CD4-positive, alpha-beta T cell (primary cell): Measurements from ENCODE around the gene ZNF133. TPM values are rescaled to one million over a fixed set of nuclear protein-coding genes. Genes with fewer than 3 reads are reported as not detected.
"Not testable (repeated sequence)": the region's sequence is repeated elsewhere in the genome, so short reads cannot be mapped to it uniquely, and the experiment has no call there.

Experiments
- ATAC-seq: fragments of 200-7000 bp; cut with Tn5 transposase; one replicate; pipeline ENCODE4 v1.10.0; 2022; ENCODE audit warnings: mild to moderate bottlenecking; ENCODE audit not compliant: poor library complexity
- CTCF ChIA-PET: fragments of 350-600 bp; sonication (Branson Sonifier 250); formaldehyde crosslinking; loops from one replicate; lab custom pipeline; 2021; ENCODE audit warnings: antibody characterized with exemption, inconsistent platforms; lab: Charles Lee
- POLR2A ChIA-PET: fragments of 350-600 bp; sonication (Branson Sonifier 250); formaldehyde crosslinking; loops from one replicate; lab custom pipeline; 2021; ENCODE audit warnings: antibody characterized with exemption, inconsistent platforms; lab: Charles Lee
- DNase-seq, 14 experiments: peaks; one replicate each; pipeline ENCODE4 v3.0.0-alpha.2; 2013 to 2020; ENCODE audit warnings: mixed read lengths in 2 of 14
- H3K27ac ChIP-seq, 2 donors: one replicate each; pipeline versions ENCODE4 v1.5.1 to v1.7.0; 2013; ENCODE audit warnings: low read length in 2 of 2, low read depth in 1 of 2, mild to moderate bottlenecking in 1 of 2
- H3K27me3 ChIP-seq, 2 experiments: 1 replicate in 1 of 2; 2 replicates in 1 of 2; pipeline versions ENCODE4 v1.6.1 to v1.7.0; 2013; ENCODE audit warnings: low read length in 2 of 2, control low read depth in 1 of 2, mild to moderate bottlenecking in 1 of 2, moderate library complexity in 1 of 2; ENCODE audit not compliant: insufficient read depth in 2 of 2, control insufficient read depth in 1 of 2
- H3K36me3 ChIP-seq: one replicate; pipeline ENCODE4 v1.6.1; 2013; ENCODE audit warnings: low read length, control low read depth; ENCODE audit not compliant: insufficient read depth
- H3K4me1 ChIP-seq: one replicate; pipeline ENCODE4 v1.6.1; 2013; ENCODE audit warnings: low read length, control low read depth; ENCODE audit not compliant: insufficient read depth
- H3K4me3 ChIP-seq: one replicate; pipeline ENCODE4 v1.5.1; 2013; ENCODE audit warnings: mild to moderate bottlenecking, low read length, moderate library complexity
- H3K9me3 ChIP-seq, 2 experiments: 1 replicate in 1 of 2; 2 replicates in 1 of 2; pipeline versions ENCODE4 v1.6.1 to v1.7.0; 2013; ENCODE audit warnings: low read length in 2 of 2, mild to moderate bottlenecking in 2 of 2, control low read depth in 1 of 2, moderate library complexity in 1 of 2; ENCODE audit not compliant: control insufficient read depth in 1 of 2, insufficient read depth in 1 of 2
- H3K27ac Mint-ChIP-seq: one replicate; pipeline ENCODE4 v1.8.0; 2020; ENCODE audit warnings: mixed read lengths
- H3K27me3 Mint-ChIP-seq: one replicate; pipeline ENCODE4 v1.8.0; 2021; ENCODE audit warnings: mixed read lengths
- H3K36me3 Mint-ChIP-seq: one replicate; pipeline ENCODE4 v1.8.0; 2021; ENCODE audit warnings: low read depth, mixed read lengths
- H3K4me1 Mint-ChIP-seq: one replicate; pipeline ENCODE4 v1.8.0; 2021; ENCODE audit warnings: low read depth, mixed read lengths
- H3K4me3 Mint-ChIP-seq: one replicate; pipeline ENCODE4 v1.8.0; 2020; ENCODE audit warnings: mild to moderate bottlenecking, mixed read lengths
- H3K9me3 Mint-ChIP-seq: one replicate; pipeline ENCODE4 v1.8.0; 2020; ENCODE audit warnings: mixed read lengths
- intact Hi-C, 2 experiments: fragments of 100-400 bp; cut with DNase I in 1 of 2; cut with micrococcal nuclease in 1 of 2; formaldehyde crosslinking; loops; one replicate each; pipeline versions ENCODE4 v1.15.1 to v1.9.0; 2023 to 2025; cut with DNase I, micrococcal nuclease
- polyA plus RNA-seq, 2 donors: library from polyadenylated mRNA; unstranded; fragments of 120-200 nt; gene quantifications; one replicate each; pipeline ENCODE4 v1.2.1, GENCODE V29; 2013
- total RNA-seq, 174 experiments: library from RNA in 2 of 174; stranded (reverse) in 2 of 174; gene quantifications; one replicate each; pipeline ENCODE4 v1.2.3 and lab custom pipeline; 2021 to 2026
- TF ChIP-seq, protein P1 (sequence below): fragments of 200-600 bp; IDR thresholded peaks from one replicate; pipeline ENCODE4 v1.8.0; 2022; ENCODE audit warnings: antibody characterized with exemption, mild to moderate bottlenecking

The ZNF133 gene
- total RNA-seq, result 1 to 10 TPM; 3.3 to 4.1 TPM
- 9.2 TPM for polyA plus RNA-seq (2013, experiment 1 of 2)
- 10.6 TPM for polyA plus RNA-seq (2013, experiment 2 of 2)
- total RNA-seq (lab: John Stamatoyannopoulos, UW), result 3.4 to 28.2 (median 14.1) reads per million in 172 experiments

DNA sequence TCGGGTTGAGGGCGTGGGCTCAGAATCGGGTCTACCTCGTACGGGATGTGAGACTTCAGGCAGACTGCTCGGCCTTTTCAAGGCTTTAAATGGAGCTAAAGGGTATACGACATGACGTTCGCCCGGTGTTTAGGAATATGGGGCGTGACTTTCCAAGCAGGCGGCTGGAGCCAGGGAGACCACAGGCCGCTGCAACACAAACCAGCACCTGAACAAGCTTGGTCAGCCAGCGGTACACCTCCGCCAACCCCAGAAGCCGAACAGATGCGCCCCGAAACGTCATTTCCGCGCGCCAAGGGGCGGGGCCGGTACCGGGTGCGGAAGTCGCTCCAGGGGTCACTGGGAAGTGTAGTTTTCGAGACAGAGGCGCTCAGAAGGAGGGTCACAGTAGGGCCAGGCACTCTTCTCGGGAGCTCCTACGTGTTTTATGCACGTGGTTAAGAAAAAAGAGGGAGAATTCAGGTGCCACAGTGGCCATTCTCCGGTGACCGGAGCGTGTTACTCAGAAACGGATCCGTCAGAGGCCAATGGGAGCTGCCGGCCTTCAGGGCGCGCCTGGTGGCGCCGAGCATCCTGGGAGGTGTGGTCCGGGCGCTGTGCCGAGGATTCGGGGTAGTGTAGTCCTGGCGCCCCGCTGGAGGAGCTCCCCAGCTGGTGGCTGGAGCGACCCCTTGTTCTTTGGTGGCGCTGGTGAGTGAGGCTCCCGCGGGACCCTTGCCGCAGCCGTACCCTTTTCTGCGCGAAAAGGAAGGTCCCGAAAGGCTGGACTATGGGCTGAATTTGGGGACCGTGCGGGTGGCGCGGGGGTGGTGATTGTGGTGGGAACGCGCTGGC is at the start of gene ZNF133:
Gene ZNF133 (plus strand): TSS at position 613 of the 834 bp plus-strand sequence. CDS start 17,160 bp downstream, outside the sequence.
- Histone ChIP-seq H3K27me3 (peaks cover 8 to 17% of the 10 kb centered on the region in 2 experiments), H3K4me3 (peak within 1 kb of the TSS; percentile 90), H3K4me1 (peaks cover 23% of the 10 kb centered on the region), H3K27ac (peak within 1 kb of the TSS; percentile 95 to 98), H3K9me3 (peaks cover 0 to 19% of the 10 kb centered on the region in 2 experiments), H3K36me3 (peaks cover 10% of the 10 kb centered on the region)
- intact Hi-C loops, result loop anchor here (1.0 to 10.0 kb wide), 16 partner anchors 147 to 1767 kb away; partner anchors contain the start of genes DZANK1 (in 2 of the 2), POLR3F (in 2 of the 2), SEC23B (in 2 of the 2) and SMIM26 (in 2 of the 2)
- ATAC-seq (peak; percentile 91), DNase-seq (peak; percentile 90 to 99 (median 97))
- ChIA-PET POLR2A (interaction anchor here (0.5 to 2.7 kb wide), 24 partner anchors 9 to 1765 kb away, joined by 3 to 52 read pairs (median 4); partner anchors contain the start of genes CFAP61, CRNKL1, DSTN and DZANK1), CTCF (interaction anchor here (0.7 to 1.6 kb wide), 3 partner anchors 148 to 606 kb away, joined by 3 to 9 read pairs (median 3); partner anchors contain the start of genes KAT14, PET117 and RRBP1)
- Mint-ChIP-seq H3K4me3 (peak within 1 kb of the TSS; percentile 96), H3K36me3 (peaks cover 60% of the 10 kb centered on the region), H3K27me3 (peaks cover 23% of the 10 kb centered on the region), H3K9me3 (peaks cover 10% of the 10 kb centered on the region), H3K4me1 (peaks cover 49% of the 10 kb centered on the region), H3K27ac (peak within 1 kb of the TSS; percentile 98)
- TF ChIP-seq, protein P1, sequence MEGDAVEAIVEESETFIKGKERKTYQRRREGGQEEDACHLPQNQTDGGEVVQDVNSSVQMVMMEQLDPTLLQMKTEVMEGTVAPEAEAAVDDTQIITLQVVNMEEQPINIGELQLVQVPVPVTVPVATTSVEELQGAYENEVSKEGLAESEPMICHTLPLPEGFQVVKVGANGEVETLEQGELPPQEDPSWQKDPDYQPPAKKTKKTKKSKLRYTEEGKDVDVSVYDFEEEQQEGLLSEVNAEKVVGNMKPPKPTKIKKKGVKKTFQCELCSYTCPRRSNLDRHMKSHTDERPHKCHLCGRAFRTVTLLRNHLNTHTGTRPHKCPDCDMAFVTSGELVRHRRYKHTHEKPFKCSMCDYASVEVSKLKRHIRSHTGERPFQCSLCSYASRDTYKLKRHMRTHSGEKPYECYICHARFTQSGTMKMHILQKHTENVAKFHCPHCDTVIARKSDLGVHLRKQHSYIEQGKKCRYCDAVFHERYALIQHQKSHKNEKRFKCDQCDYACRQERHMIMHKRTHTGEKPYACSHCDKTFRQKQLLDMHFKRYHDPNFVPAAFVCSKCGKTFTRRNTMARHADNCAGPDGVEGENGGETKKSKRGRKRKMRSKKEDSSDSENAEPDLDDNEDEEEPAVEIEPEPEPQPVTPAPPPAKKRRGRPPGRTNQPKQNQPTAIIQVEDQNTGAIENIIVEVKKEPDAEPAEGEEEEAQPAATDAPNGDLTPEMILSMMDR, result no peak

DNA sequence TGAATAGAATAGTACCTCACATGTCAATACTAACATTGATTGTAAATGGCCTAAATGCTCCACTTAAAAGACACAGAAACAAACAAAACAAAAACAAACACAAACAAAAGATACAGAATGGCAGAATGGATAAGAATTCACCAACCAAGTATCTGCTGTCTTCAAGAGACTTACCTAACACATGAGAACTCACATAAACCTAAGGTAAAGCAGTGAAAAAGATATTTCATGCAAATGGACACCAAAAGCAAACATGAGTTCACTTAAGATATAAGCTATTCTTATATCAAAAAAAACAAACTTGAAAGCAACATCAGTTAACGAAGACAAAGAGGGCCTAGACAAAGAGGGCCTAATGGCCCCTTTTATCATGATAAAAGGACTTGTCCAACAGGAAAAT is 47.3 kb upstream of the ZNF133 start:
- ChIA-PET CTCF (no interaction called here), POLR2A (interaction anchor here (0.6 kb wide), 1 partner anchor 41 kb away, joined by 3 read pairs; no protein-coding TSS in a partner anchor)
- Histone ChIP-seq H3K27ac (no peak overlapping the region), H3K9me3 (peaks cover 0 to 1% of the 10 kb centered on the region in 2 experiments), H3K4me1 (no peaks in the 10 kb centered on the region), H3K4me3 (no peak overlapping the region), H3K36me3 (no peaks in the 10 kb centered on the region), H3K27me3 (peaks cover 5 to 12% of the 10 kb centered on the region in 2 experiments)
- no peaks in the 10 kb centered on the region for H3K4me1 Mint-ChIP-seq
- intact Hi-C loops, result no loop called here
- no peak overlapping the region for H3K27ac Mint-ChIP-seq
- TF ChIP-seq, protein P1, result no peak
- ATAC-seq, result no peak
- H3K9me3 Mint-ChIP-seq, result no peaks in the 10 kb centered on the region
- H3K4me3 Mint-ChIP-seq, result no peak overlapping the region
- H3K27me3 Mint-ChIP-seq, result peaks cover 56% of the 10 kb centered on the region
- no peak for DNase-seq
- no peaks in the 10 kb centered on the region for H3K36me3 Mint-ChIP-seq

DNA sequence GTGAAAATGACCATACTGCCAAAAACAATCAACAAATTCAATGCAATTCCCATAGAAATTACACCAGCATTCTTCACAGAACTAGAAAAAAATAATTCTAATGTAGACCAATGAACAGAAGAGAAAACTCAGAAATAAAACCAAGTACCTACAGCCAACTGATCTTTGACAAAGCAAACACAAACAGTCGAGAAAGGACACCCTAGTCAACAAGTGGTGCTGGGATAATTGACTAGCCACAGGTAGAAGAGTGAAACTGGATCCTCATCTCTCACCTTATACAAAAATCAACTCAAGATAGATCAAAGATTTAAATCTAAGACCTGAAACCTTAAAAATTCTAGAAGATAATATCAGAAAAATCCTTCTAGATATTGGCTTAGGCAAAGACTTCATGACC is 44.5 kb upstream of the ZNF133 start:
- Histone ChIP-seq H3K27me3 (peaks cover 1 to 5% of the 10 kb centered on the region in 2 experiments), H3K4me3 (no peak overlapping the region), H3K4me1 (no peaks in the 10 kb centered on the region), H3K36me3 (no peaks in the 10 kb centered on the region), H3K27ac (no peak overlapping the region), H3K9me3 (no peaks in the 10 kb centered on the region)
- intact Hi-C loops, result no loop called here
- Mint-ChIP-seq H3K9me3 (no peaks in the 10 kb centered on the region), H3K4me1 (no peaks in the 10 kb centered on the region), H3K4me3 (no peak overlapping the region), H3K27ac (no peak overlapping the region), H3K36me3 (no peaks in the 10 kb centered on the region), H3K27me3 (peaks cover 53% of the 10 kb centered on the region)
- TF ChIP-seq, protein P1, result no peak
- CTCF ChIA-PET, result no interaction called here
- POLR2A ChIA-PET, result no interaction called here
- ATAC-seq (no peak), DNase-seq (no peak)

DNA sequence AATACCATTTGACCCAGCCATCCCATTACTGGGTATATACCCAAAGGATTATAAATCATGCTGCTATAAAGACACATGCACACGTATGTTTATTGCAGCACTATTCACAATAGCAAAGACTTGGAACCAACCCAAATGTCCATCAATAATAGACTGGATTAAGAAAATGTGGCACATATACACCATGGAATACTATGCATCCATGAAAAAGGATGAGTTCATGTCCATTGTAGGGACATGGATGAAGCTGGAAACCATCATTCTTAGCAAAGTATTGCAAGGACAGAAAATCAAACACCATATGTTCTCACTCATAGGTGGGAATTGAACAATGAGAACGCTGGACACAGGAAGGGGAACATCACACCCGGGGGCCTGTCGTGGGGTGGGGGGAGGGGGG is 39.8 kb upstream of the ZNF133 start:
- H3K27me3 ChIP-seq, H3K36me3 ChIP-seq, H3K27ac ChIP-seq, DNase-seq, H3K9me3 ChIP-seq, POLR2A ChIA-PET, H3K27ac Mint-ChIP-seq, CTCF ChIA-PET, H3K9me3 Mint-ChIP-seq, ATAC-seq, H3K4me1 ChIP-seq, H3K36me3 Mint-ChIP-seq, H3K4me3 Mint-ChIP-seq, intact Hi-C loops, H3K4me1 Mint-ChIP-seq, H3K4me3 ChIP-seq: not testable (repeated sequence)
- peaks cover 14% of the 10 kb centered on the region for H3K27me3 Mint-ChIP-seq
